ENCODE results near the gene MAGED2. TPM values are rescaled to one million over a fixed set of nuclear protein-coding genes. Genes with fewer than 3 reads are reported as not detected.

MAGED2 gene
- total RNA-seq, 4 donors from 2014 or later, result 50.7 to 105 (median 84.4) TPM

DNA sequence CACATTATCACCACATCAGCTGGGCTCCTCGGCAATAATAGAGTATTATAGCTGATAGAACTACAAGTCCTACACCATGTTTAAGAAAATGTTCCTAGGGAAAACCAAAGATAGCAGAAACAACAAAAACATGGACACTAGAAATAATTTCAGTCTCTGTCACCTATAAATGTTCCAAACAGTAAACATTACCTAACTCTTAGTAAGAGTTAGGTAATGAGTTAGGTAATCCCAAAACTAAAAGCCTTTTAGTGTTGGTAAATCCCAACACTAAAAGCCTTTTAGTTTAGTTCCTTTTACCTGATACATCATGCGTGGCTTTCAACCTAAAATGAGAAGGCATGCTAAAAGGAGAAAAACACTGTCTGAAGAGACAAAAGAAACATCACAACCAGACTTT is 35.5 kb downstream of the MAGED2 start:
- TF ChIP-seq, protein P1, sequence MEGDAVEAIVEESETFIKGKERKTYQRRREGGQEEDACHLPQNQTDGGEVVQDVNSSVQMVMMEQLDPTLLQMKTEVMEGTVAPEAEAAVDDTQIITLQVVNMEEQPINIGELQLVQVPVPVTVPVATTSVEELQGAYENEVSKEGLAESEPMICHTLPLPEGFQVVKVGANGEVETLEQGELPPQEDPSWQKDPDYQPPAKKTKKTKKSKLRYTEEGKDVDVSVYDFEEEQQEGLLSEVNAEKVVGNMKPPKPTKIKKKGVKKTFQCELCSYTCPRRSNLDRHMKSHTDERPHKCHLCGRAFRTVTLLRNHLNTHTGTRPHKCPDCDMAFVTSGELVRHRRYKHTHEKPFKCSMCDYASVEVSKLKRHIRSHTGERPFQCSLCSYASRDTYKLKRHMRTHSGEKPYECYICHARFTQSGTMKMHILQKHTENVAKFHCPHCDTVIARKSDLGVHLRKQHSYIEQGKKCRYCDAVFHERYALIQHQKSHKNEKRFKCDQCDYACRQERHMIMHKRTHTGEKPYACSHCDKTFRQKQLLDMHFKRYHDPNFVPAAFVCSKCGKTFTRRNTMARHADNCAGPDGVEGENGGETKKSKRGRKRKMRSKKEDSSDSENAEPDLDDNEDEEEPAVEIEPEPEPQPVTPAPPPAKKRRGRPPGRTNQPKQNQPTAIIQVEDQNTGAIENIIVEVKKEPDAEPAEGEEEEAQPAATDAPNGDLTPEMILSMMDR (IDR thresholded peaks at IDR 0.05; ENCODE audit: low read depth), result no peak

DNA sequence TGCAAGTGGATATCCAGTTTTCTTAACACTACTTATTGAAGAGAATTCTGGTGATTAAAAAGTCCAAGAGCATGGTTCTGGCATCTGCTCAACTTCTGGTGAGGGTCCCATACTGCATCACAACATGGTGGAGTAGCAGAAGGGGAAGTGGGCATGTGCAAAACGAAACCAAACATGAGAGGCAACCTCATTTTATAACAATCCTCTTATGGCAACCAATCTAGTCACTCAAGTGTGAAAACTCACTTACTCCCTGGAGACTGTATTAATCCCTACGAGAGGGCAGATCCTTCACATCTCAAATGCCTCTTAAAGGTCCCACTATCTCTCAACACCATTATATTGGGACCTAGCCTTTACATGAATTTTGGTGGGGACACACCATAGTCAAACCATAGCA is 57.7 kb downstream of the MAGED2 start:
- TF ChIP-seq, protein P1 (IDR thresholded peaks at IDR 0.05; ENCODE audit: low read depth), result no peak

Small RNA genes lying within 50 kb of the gene (small RNA-seq; reads per million reads assigned to genes)
- gene AL049732.1, result not detected
- 87.5 reads per million, percentile 97 among the genes with 10 or more reads in this experiment for gene SNORA11

Other genes starting within 250 kb of the MAGED2 start
- gene ITIH6, start 9.5 kb upstream of the MAGED2 start, total RNA-seq, result not detected
- 1 to 10 TPM; 2.3 to 6.8 (median 5.5) TPM for gene TRO, start 113.1 kb downstream of the MAGED2 start, total RNA-seq
- gene PFKFB1, start 186.4 kb downstream of the MAGED2 start, total RNA-seq, result 10 to 100 TPM in 2 of 4 donors, 1 to 10 TPM in 2; 4.7 to 54.6 (median 11.3) TPM
- 1 to 10 TPM; 6.8 to 8.3 (median 7.5) TPM for gene APEX2, start 192.6 kb downstream of the MAGED2 start, total RNA-seq
- 1 to 10 TPM in 2 of 4 donors, not detected in 2; 2.6 to 3.5 TPM for gene ALAS2, start 223.2 kb downstream of the MAGED2 start, total RNA-seq